DND-41 (cell line): ENCODE results near the gene TOMM34.

ENCODE experiments used
- EZH2 ChIP-seq: IDR thresholded peaks from 3 replicates; pipeline ENCODE4 v1.6.1; 2012; ENCODE audit warnings: borderline replicate concordance, low read depth, mild to moderate bottlenecking, moderate library complexity, low read length, inconsistent platforms; ENCODE audit not compliant: severe bottlenecking
- TF ChIP-seq, protein P1 (sequence below): IDR thresholded peaks from 2 replicates; pipeline ENCODE4 v1.5.1; 2012; ENCODE audit warnings: borderline replicate concordance, low read length, moderate library complexity, mild to moderate bottlenecking; ENCODE audit not compliant: poor library complexity, severe bottlenecking; ENCODE audit errors: extremely low read depth

DNA sequence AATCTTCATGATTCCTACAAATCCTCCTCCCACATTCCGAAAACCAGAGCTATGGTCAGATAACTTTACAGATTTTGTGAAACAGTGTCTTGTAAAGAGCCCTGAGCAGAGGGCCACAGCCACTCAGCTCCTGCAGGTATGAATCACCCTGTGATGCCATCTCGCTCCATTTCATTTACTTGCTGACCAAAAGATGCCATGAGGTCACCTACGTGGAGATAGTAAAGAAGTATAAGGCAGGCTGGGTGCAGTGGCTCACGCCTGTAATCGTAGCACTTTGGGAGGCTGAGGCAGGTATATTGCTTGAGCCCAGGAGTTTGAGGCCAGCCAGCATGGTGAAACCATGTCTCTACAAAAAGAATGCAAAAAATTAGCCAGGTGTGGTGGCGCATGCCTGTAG lies 37.0 kb upstream of the TOMM34 start:
- TF ChIP-seq, protein P1, sequence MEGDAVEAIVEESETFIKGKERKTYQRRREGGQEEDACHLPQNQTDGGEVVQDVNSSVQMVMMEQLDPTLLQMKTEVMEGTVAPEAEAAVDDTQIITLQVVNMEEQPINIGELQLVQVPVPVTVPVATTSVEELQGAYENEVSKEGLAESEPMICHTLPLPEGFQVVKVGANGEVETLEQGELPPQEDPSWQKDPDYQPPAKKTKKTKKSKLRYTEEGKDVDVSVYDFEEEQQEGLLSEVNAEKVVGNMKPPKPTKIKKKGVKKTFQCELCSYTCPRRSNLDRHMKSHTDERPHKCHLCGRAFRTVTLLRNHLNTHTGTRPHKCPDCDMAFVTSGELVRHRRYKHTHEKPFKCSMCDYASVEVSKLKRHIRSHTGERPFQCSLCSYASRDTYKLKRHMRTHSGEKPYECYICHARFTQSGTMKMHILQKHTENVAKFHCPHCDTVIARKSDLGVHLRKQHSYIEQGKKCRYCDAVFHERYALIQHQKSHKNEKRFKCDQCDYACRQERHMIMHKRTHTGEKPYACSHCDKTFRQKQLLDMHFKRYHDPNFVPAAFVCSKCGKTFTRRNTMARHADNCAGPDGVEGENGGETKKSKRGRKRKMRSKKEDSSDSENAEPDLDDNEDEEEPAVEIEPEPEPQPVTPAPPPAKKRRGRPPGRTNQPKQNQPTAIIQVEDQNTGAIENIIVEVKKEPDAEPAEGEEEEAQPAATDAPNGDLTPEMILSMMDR = no peak
- TF ChIP-seq EZH2 = no peak
